ENCODE measurements around the gene SCYL2. TPM values are rescaled to one million over a fixed set of nuclear protein-coding genes. Genes with fewer than 3 reads are reported as not detected.

Gene SCYL2
- total and polyA plus RNA-seq, 2 experiments from 2014 or later: 15.0 to 57.5 TPM

DNA sequence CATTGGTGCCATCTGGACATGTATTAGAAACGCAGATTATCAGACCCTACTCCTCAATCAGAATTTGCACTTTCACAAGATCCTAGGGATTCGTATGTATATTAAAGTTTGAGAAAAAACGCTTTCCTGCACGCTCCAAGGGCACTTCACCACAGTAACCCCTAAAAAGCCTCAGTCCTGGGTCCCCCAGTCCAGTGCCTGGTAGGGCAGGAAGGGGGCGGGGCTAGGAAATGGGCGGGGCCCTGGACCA, 467 bp upstream of the SCYL2 start:
- no peaks in the 10 kb centered on the region for H3K27me3 ChIP-seq (ENCODE audit: insufficient read depth)
- H3K27ac ChIP-seq (ENCODE audit: low read depth): peak overlapping the region; percentile 97
- peaks cover 9% of the 10 kb centered on the region; the same call in 1 of the 2 replicates for H4K20me1 ChIP-seq (replicated peaks; ENCODE audit: insufficient read depth)
- peak overlapping the region; percentile 99 for H2AFZ ChIP-seq
- peak overlapping the region; percentile 94 for H3K4me2 ChIP-seq
- H3F3A ChIP-seq (replicated peaks; ENCODE audit: low read depth): no peaks in the 10 kb centered on the region
- peak overlapping the region; percentile 84 for H3K4me3 ChIP-seq
- H3K4me1 Mint-ChIP-seq: peaks cover 16% of the 10 kb centered on the region
- peak overlapping the region; percentile 99 for H3K4me3 Mint-ChIP-seq
- H3K9me2 ChIP-seq (ENCODE audit: insufficient read depth): no peaks in the 10 kb centered on the region
- peaks cover 16% of the 10 kb centered on the region for H3K4me1 ChIP-seq (ENCODE audit: insufficient read depth)
- H3K79me2 ChIP-seq (replicated peaks; ENCODE audit: insufficient read depth): peaks cover 40% of the 10 kb centered on the region
- H3K27me3 Mint-ChIP-seq (ENCODE audit: insufficient read depth, low read depth, poor library complexity): peaks cover 8% of the 10 kb centered on the region
- TF ChIP-seq EZH2phosphoT487 (IDR thresholded peaks at IDR 0.05; ENCODE audit: unreplicated experiment) (no peak), STAT1 (IDR thresholded peaks at IDR 0.05; ENCODE audit: unreplicated experiment) (no peak), NANOG (IDR thresholded peaks at IDR 0.05; ENCODE audit: borderline replicate concordance) (no peak), CREB1 (CRISPR knock-in tag; IDR thresholded peaks at IDR 0.05; ENCODE audit: low read depth) (no peak), EZH2 (IDR thresholded peaks at IDR 0.05; ENCODE audit: low read depth, unreplicated experiment) (no peak), POLR2AphosphoS5 (IDR thresholded peaks at IDR 0.05; ENCODE audit: low read depth) (no peak), JUNB (IDR thresholded peaks at IDR 0.05; ENCODE audit: unreplicated experiment) (no peak), ZNF114 (CRISPR knock-in tag; IDR thresholded peaks at IDR 0.05) (no peak), ZNF331 (CRISPR knock-in tag; IDR thresholded peaks at IDR 0.05; ENCODE audit: low read depth) (no peak)
- TF ChIP-seq, protein P1, sequence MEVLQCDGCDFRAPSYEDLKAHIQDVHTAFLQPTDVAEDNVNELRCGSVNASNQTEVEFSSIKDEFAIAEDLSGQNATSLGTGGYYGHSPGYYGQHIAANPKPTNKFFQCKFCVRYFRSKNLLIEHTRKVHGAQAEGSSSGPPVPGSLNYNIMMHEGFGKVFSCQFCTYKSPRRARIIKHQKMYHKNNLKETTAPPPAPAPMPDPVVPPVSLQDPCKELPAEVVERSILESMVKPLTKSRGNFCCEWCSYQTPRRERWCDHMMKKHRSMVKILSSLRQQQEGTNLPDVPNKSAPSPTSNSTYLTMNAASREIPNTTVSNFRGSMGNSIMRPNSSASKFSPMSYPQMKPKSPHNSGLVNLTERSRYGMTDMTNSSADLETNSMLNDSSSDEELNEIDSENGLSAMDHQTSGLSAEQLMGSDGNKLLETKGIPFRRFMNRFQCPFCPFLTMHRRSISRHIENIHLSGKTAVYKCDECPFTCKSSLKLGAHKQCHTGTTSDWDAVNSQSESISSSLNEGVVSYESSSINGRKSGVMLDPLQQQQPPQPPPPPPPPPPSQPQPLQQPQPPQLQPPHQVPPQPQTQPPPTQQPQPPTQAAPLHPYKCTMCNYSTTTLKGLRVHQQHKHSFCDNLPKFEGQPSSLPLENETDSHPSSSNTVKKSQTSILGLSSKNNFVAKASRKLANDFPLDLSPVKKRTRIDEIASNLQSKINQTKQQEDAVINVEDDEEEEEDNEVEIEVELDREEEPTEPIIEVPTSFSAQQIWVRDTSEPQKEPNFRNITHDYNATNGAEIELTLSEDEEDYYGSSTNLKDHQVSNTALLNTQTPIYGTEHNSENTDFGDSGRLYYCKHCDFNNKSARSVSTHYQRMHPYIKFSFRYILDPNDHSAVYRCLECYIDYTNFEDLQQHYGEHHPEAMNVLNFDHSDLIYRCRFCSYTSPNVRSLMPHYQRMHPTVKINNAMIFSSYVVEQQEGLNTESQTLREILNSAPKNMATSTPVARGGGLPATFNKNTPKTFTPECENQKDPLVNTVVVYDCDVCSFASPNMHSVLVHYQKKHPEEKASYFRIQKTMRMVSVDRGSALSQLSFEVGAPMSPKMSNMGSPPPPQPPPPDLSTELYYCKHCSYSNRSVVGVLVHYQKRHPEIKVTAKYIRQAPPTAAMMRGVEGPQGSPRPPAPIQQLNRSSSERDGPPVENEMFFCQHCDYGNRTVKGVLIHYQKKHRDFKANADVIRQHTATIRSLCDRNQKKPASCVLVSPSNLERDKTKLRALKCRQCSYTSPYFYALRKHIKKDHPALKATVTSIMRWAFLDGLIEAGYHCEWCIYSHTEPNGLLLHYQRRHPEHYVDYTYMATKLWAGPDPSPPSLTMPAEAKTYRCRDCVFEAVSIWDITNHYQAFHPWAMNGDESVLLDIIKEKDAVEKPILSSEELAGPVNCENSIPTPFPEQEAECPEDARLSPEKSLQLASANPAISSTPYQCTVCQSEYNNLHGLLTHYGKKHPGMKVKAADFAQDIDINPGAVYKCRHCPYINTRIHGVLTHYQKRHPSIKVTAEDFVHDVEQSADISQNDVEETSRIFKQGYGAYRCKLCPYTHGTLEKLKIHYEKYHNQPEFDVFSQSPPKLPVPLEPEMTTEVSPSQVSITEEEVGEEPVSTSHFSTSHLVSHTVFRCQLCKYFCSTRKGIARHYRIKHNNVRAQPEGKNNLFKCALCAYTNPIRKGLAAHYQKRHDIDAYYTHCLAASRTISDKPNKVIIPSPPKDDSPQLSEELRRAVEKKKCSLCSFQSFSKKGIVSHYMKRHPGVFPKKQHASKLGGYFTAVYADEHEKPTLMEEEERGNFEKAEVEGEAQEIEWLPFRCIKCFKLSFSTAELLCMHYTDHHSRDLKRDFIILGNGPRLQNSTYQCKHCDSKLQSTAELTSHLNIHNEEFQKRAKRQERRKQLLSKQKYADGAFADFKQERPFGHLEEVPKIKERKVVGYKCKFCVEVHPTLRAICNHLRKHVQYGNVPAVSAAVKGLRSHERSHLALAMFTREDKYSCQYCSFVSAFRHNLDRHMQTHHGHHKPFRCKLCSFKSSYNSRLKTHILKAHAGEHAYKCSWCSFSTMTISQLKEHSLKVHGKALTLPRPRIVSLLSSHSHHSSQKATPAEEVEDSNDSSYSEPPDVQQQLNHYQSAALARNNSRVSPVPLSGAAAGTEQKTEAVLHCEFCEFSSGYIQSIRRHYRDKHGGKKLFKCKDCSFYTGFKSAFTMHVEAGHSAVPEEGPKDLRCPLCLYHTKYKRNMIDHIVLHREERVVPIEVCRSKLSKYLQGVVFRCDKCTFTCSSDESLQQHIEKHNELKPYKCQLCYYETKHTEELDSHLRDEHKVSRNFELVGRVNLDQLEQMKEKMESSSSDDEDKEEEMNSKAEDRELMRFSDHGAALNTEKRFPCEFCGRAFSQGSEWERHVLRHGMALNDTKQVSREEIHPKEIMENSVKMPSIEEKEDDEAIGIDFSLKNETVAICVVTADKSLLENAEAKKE (CRISPR knock-in tag; IDR thresholded peaks at IDR 0.05): no peak
- TF ChIP-seq, protein P2, sequence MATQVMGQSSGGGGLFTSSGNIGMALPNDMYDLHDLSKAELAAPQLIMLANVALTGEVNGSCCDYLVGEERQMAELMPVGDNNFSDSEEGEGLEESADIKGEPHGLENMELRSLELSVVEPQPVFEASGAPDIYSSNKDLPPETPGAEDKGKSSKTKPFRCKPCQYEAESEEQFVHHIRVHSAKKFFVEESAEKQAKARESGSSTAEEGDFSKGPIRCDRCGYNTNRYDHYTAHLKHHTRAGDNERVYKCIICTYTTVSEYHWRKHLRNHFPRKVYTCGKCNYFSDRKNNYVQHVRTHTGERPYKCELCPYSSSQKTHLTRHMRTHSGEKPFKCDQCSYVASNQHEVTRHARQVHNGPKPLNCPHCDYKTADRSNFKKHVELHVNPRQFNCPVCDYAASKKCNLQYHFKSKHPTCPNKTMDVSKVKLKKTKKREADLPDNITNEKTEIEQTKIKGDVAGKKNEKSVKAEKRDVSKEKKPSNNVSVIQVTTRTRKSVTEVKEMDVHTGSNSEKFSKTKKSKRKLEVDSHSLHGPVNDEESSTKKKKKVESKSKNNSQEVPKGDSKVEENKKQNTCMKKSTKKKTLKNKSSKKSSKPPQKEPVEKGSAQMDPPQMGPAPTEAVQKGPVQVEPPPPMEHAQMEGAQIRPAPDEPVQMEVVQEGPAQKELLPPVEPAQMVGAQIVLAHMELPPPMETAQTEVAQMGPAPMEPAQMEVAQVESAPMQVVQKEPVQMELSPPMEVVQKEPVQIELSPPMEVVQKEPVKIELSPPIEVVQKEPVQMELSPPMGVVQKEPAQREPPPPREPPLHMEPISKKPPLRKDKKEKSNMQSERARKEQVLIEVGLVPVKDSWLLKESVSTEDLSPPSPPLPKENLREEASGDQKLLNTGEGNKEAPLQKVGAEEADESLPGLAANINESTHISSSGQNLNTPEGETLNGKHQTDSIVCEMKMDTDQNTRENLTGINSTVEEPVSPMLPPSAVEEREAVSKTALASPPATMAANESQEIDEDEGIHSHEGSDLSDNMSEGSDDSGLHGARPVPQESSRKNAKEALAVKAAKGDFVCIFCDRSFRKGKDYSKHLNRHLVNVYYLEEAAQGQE (IDR thresholded peaks at IDR 0.05; ENCODE audit: unreplicated experiment): no peak
- TF ChIP-seq, protein P3, sequence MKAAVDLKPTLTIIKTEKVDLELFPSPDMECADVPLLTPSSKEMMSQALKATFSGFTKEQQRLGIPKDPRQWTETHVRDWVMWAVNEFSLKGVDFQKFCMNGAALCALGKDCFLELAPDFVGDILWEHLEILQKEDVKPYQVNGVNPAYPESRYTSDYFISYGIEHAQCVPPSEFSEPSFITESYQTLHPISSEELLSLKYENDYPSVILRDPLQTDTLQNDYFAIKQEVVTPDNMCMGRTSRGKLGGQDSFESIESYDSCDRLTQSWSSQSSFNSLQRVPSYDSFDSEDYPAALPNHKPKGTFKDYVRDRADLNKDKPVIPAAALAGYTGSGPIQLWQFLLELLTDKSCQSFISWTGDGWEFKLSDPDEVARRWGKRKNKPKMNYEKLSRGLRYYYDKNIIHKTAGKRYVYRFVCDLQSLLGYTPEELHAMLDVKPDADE (IDR thresholded peaks at IDR 0.05): no peak
- TF ChIP-seq, protein P4, sequence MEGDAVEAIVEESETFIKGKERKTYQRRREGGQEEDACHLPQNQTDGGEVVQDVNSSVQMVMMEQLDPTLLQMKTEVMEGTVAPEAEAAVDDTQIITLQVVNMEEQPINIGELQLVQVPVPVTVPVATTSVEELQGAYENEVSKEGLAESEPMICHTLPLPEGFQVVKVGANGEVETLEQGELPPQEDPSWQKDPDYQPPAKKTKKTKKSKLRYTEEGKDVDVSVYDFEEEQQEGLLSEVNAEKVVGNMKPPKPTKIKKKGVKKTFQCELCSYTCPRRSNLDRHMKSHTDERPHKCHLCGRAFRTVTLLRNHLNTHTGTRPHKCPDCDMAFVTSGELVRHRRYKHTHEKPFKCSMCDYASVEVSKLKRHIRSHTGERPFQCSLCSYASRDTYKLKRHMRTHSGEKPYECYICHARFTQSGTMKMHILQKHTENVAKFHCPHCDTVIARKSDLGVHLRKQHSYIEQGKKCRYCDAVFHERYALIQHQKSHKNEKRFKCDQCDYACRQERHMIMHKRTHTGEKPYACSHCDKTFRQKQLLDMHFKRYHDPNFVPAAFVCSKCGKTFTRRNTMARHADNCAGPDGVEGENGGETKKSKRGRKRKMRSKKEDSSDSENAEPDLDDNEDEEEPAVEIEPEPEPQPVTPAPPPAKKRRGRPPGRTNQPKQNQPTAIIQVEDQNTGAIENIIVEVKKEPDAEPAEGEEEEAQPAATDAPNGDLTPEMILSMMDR (conservative IDR thresholded peaks at IDR 0.05; ENCODE audit: low read depth in 2 of 2): no peak
- H3K36me3 ChIP-seq (ENCODE audit: insufficient read depth): no peaks in the 10 kb centered on the region
- ATAC-seq: peak; percentile 89
- H3K27ac Mint-ChIP-seq: peak overlapping the region; percentile 99
- no peaks in the 10 kb centered on the region; the same call in 2 of the 3 replicates for H3K36me3 Mint-ChIP-seq (ENCODE audit: low read depth)
- DNase-seq (ENCODE audit: low spot score): peak; percentile 93
- no peaks in the 10 kb centered on the region for H3K9me3 Mint-ChIP-seq

All from GM23338 (cell line).